GM12878 (cell line): Measurements from ENCODE around the gene RBM45. TPM values are rescaled to one million over a fixed set of nuclear protein-coding genes. Genes with fewer than 3 reads are reported as not detected.

Source experiments
- ATAC-seq: fragments of 200-7000 bp; cut with Tn5 transposase; 3 replicates; pipeline ENCODE4 v1.9.1; 2020; ENCODE audit warnings: mild to moderate bottlenecking, moderate library complexity
- BruUV-seq: library from RNA; stranded (reverse); fragments of 400-500 nt; replicated peaks from 2 replicates; lab custom pipeline; 2021; lab: Mats Ljungman, UMichigan
- CTCF ChIA-PET: fragments of 300-600 bp; sonication (Branson Sonifier 250); formaldehyde crosslinking; extraction: SDS; loops from one replicate; lab custom pipeline; 2021; ENCODE audit warnings: inconsistent platforms; lab: Yijun Ruan, JAX
- POLR2A ChIA-PET: fragments of 350-600 bp; formaldehyde crosslinking; extraction: SDS; loops from one replicate; lab custom pipeline; 2021; ENCODE audit warnings: inconsistent platforms; lab: Charles Lee
- RAD21 ChIA-PET: fragments of 300-600 bp; sonication (Branson Sonifier 250); formaldehyde crosslinking; loops from one replicate; lab custom pipeline; 2023; ENCODE audit warnings: antibody characterized with exemption; ENCODE audit not compliant: unreplicated experiment; lab: Charles Lee
- SMC1A ChIA-PET: fragments of 300-600 bp; sonication (Branson Sonifier 250); formaldehyde crosslinking; loops from one replicate; lab custom pipeline; 2023; ENCODE audit not compliant: unreplicated experiment, uncharacterized antibody; lab: Charles Lee
- DNase-seq: peaks from one replicate; pipeline ENCODE4 v3.0.0-alpha.2; 2011; ENCODE audit warnings: low read depth, low spot score
- FAIRE-seq: peaks from 3 replicates; lab custom pipeline; 2011; peaks lifted over from hg19 to GRCh38; lab: Jason Lieb, UNC
- H2AFZ ChIP-seq: 2 replicates; pipeline ENCODE4 v1.6.0; 2011; ENCODE audit warnings: low read depth, low read length, control low read depth; ENCODE audit not compliant: control insufficient read depth
- H3K27ac ChIP-seq: 2 replicates; pipeline ENCODE4 v1.5.1; 2011; ENCODE audit warnings: control low read depth; ENCODE audit not compliant: control insufficient read depth, insufficient read depth
- H3K27me3 ChIP-seq, 2 experiments: replicated peaks in 1 of 2; 2 replicates each; pipeline versions ENCODE4 v1.6.0 to v1.6.1; 2011; ENCODE audit warnings: low read length in 1 of 2; ENCODE audit not compliant: control insufficient read depth in 2 of 2, insufficient read depth in 2 of 2
- H3K36me3 ChIP-seq, 2 experiments: 2 replicates each; pipeline ENCODE4 v1.5.1; 2011; ENCODE audit warnings: low read length in 1 of 2; ENCODE audit not compliant: control insufficient read depth in 2 of 2, insufficient read depth in 2 of 2
- H3K4me1 ChIP-seq: 2 replicates; pipeline ENCODE4 v1.6.1; 2011; ENCODE audit warnings: mild to moderate bottlenecking, low read length, moderate library complexity, mixed read lengths; ENCODE audit not compliant: control insufficient read depth, insufficient read depth
- H3K4me2 ChIP-seq: 2 replicates; pipeline ENCODE4 v1.6.0; 2011; ENCODE audit warnings: control low read depth; ENCODE audit not compliant: control insufficient read depth, insufficient read depth
- H3K4me3 ChIP-seq: fragments of 200-600 bp; sonication (generic); 2 replicates; pipeline ENCODE4 v1.5.1; 2016
- H3K79me2 ChIP-seq: 2 replicates; pipeline ENCODE4 v1.6.0; 2011; ENCODE audit warnings: low read length; ENCODE audit not compliant: control insufficient read depth, insufficient read depth
- H3K9ac ChIP-seq: 2 replicates; pipeline ENCODE4 v1.8.0; 2011; ENCODE audit warnings: low read length, control low read depth, mixed read lengths; ENCODE audit not compliant: control insufficient read depth, insufficient read depth
- H3K9me3 ChIP-seq: replicated peaks from 3 replicates; pipeline ENCODE4 v1.5.1; 2011; ENCODE audit warnings: mild to moderate bottlenecking, low read length; ENCODE audit not compliant: control insufficient read depth, insufficient read depth
- H4K20me1 ChIP-seq: 2 replicates; pipeline ENCODE4 v1.6.0; 2011; ENCODE audit not compliant: control insufficient read depth, insufficient read depth
- IKZF2 ChIP-seq, 2 experiments: fragments of 450-650 bp; IDR thresholded peaks; 2 replicates each; pipeline ENCODE4 v1.6.1; 2017; ENCODE audit warnings: mild to moderate bottlenecking in 2 of 2, moderate library complexity in 2 of 2
- PML ChIP-seq: IDR thresholded peaks from 2 replicates; pipeline ENCODE4 v1.6.1; 2012; ENCODE audit warnings: low read length, inconsistent platforms
- POU2F2 ChIP-seq: IDR thresholded peaks from 3 replicates; pipeline ENCODE4 v1.6.1; 2011; ENCODE audit warnings: low read depth, mild to moderate bottlenecking, low read length, borderline replicate concordance
- RAD51 ChIP-seq: fragments of 450-650 bp; IDR thresholded peaks from 2 replicates; pipeline ENCODE4 v1.6.1; 2016; ENCODE audit warnings: moderate library complexity, mild to moderate bottlenecking, inconsistent platforms
- RCOR1 ChIP-seq: conservative IDR thresholded peaks from 2 replicates; pipeline ENCODE4 v1.6.1; 2012; ENCODE audit warnings: low read depth, low read length, improper control_type of control experiment
- STAT3 ChIP-seq: IDR thresholded peaks from 2 replicates; pipeline ENCODE4 v1.6.1; 2011; ENCODE audit warnings: low read depth, low read length, improper control_type of control experiment
- ZNF274 ChIP-seq: IDR thresholded peaks from one replicate; pipeline ENCODE4 v1.8.0; 2011; ENCODE audit not compliant: insufficient read length, insufficient read depth
- WGBS: methylation state at CpG from one replicate; pipeline ENCODE4 v1.1.6; 2016; ENCODE audit warnings: low lambda C conversion rate; ENCODE audit not compliant: insufficient replicate concordance, insufficient coverage; ENCODE audit errors: missing lambda C conversion rate; 5-methylcytosine and 5-hydroxymethylcytosine counted together
- in situ Hi-C: fragments of 300-500 bp; cut with MboI; formaldehyde crosslinking; loops from 9 replicates; pipeline ENCODE4 v1.14.3; 2018; ENCODE audit warnings: mixed read lengths
- intact Hi-C: fragments of 100-400 bp; cut with micrococcal nuclease; formaldehyde crosslinking; loops from one replicate; pipeline ENCODE4 v1.14.2; 2022; ENCODE audit not compliant: unreplicated experiment
- polyA plus RNA-seq, 11 experiments: library from polyadenylated mRNA; depleted of rRNA in 4 of 11; unstranded in 6 of 11; stranded (reverse) in 5 of 11; fragments of >200 nt; fragmentation: Nextera tagmentation in 4 of 11; fragmentation: Illumina TruSeq in 1 of 11; extraction: Ambion mirVana in 4 of 11; extraction: Trizol in 1 of 11; gene quantifications; 1 replicate in 1 of 11; 2 replicates in 10 of 11; pipeline versions ENCODE4 v1.2.1 to v1.2.3, GENCODE V29; 2011 to 2016; ENCODE audit warnings: inconsistent platforms in 2 of 11, missing spikeins in 2 of 11, low read depth in 1 of 11
- total RNA-seq, 4 experiments: library from RNA; depleted of rRNA in 3 of 4; stranded (reverse); fragments of >200 nt in 3 of 4; fragmentation: Illumina TruSeq in 1 of 4; extraction: Trizol in 1 of 4; gene quantifications; 2 replicates each; pipeline versions ENCODE4 v1.2.1 to v1.2.3, GENCODE V29; 2013 to 2021
- TF ChIP-seq, protein P1 (sequence below): fragments of 450-650 bp; IDR thresholded peaks from 2 replicates; pipeline ENCODE4 v1.6.1; 2016; ENCODE audit warnings: mild to moderate bottlenecking

Gene RBM45
- total and polyA plus RNA-seq, 10 of the 15 experiments (the other 5 are each of a cell fraction or from before 2014, with no cell fraction given): 6.2 to 21.7 (median 14.6) TPM

DNA sequence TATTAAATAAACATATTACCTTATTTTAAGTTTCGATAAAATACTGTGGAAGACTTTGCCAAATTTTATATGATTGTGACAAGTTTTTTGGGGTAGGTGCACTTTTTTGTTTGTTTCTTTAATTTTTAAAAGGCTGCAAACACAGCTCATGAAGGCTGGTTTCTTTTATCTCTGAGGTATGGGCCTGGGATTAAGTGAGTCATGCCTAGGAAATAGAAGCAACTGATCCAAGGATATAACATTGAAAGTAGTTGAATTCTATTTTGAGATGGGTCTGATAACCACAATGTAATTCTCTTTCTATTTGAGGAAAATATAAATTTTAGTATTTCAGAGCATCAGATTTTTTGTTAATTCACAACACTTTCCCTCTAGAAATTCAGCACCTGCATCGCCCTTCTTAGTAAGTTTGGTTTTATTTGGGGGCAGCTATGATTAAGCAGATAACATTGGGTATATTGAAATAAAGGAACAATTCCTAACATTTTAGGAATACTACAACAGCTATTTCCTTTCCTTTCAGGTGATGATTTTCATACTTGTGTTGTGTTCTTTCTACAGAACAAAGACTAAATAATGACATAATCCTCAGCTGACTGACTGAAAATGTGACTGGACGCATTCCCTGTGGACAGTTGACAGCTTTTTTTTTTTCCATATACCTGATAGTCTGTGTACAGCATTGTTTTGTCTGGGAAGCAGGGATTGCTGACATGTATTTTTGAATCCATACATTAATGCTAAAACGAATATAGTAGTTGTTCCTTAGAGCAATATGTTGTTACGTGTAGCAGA lies 16.8 kb downstream of the RBM45 start:
- H3K36me3 ChIP-seq: no peaks in the 10 kb centered on the region
- no peak overlapping the region for H3K4me3 ChIP-seq
- no peak overlapping the region for H2AFZ ChIP-seq
- H3K4me2 ChIP-seq: no peak overlapping the region
- H3K4me1 ChIP-seq: no peaks in the 10 kb centered on the region
- no peaks in the 10 kb centered on the region for H3K27me3 ChIP-seq
- ChIA-PET RAD21 (interaction anchor here (1.4 kb wide), 1 partner anchor 16 kb away, joined by 3 read pairs; no protein-coding TSS in a partner anchor), POLR2A (no interaction called here), CTCF (interaction anchor here (1.0 to 2.1 kb wide), 5 partner anchors 15 to 571 kb away, joined by 3 to 6 read pairs (median 3); partner anchors contain the start of gene RBM45), SMC1A (interaction anchor here (0.7 to 1.5 kb wide), 4 partner anchors 8 to 285 kb away, joined by 3 to 4 read pairs (median 3); no protein-coding TSS in a partner anchor)
- DNase-seq (no peak), ATAC-seq (no peak), FAIRE-seq (no peak)
- no peaks in the 10 kb centered on the region for H3K79me2 ChIP-seq
- intact Hi-C loops (no loop called here), in situ Hi-C loops (no loop called here)
- no peak overlapping the region for H3K27ac ChIP-seq
- no peaks in the 10 kb centered on the region for H3K9me3 ChIP-seq
- TF ChIP-seq POU2F2 (no peak), IKZF2 (IDR thresholded peaks at IDR 0.05) (no peak), RCOR1 (no peak)
- H4K20me1 ChIP-seq: no peaks in the 10 kb centered on the region
- H3K9ac ChIP-seq: no peak overlapping the region
- WGBS: 100% methylated on average over 5 of the region's 5 CpGs
- BruUV-seq: no TSS peak

DNA sequence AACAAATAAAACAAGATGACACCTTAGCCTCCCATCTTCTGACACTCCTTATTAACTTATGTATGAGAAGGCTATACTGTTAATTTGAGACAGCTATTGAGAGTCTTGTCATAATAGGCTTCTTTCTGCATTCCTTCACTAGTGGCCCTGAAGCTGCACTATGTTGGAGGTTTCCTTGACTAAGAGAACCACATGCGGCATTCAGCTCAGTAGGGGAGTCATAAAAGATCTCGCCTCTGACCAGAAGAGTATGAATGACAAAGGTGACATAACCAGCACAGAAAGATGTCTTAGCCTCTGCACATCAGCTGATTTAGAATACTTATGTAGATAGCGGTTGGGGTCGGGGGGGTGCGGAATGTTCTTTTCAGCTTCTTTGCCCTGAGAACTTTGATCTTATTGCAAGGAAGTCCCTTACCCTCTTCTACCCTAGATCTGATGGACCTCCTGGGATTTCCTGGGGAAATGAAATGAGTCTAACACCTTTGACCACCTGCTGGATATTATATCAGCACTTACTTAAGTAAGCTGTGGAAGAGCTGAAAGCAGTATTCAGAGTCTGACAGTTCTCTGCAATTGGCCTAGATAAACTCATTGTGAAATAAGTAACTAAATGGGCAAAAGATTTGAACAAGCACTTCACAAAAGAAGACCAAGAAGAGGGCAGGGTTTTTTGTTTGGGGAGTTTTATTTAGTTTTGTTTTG lies 24.2 kb downstream of the RBM45 start:
- H3K4me2 ChIP-seq: no peak overlapping the region
- no peaks in the 10 kb centered on the region for H4K20me1 ChIP-seq
- H3K4me3 ChIP-seq: no peak overlapping the region
- ChIA-PET SMC1A (interaction anchor here (1.1 to 1.3 kb wide), 2 partner anchors 18 to 1893 kb away, joined by 3 to 4 read pairs; no protein-coding TSS in a partner anchor), POLR2A (interaction anchor here (1.2 kb wide), 1 partner anchor 22 kb away, joined by 3 read pairs; no protein-coding TSS in a partner anchor), RAD21 (interaction anchor here (0.6 kb wide), 1 partner anchor 25 kb away, joined by 3 read pairs; the partner anchor contains the start of gene RBM45), CTCF (interaction anchor here (0.8 to 1.8 kb wide), 2 partner anchors 24 to 96 kb away, joined by 3 to 4 read pairs; partner anchors contain the start of gene RBM45)
- FAIRE-seq: no peak
- ATAC-seq: no peak
- no peaks in the 10 kb centered on the region for H3K4me1 ChIP-seq
- in situ Hi-C loops (no loop called here), intact Hi-C loops (no loop called here)
- no peak overlapping the region for H2AFZ ChIP-seq
- DNase-seq: no peak
- no peaks in the 10 kb centered on the region for H3K9me3 ChIP-seq
- 96% methylated on average over 5 of the region's 5 CpGs for WGBS
- no peak for TF ChIP-seq ZNF274
- TF ChIP-seq, protein P1, sequence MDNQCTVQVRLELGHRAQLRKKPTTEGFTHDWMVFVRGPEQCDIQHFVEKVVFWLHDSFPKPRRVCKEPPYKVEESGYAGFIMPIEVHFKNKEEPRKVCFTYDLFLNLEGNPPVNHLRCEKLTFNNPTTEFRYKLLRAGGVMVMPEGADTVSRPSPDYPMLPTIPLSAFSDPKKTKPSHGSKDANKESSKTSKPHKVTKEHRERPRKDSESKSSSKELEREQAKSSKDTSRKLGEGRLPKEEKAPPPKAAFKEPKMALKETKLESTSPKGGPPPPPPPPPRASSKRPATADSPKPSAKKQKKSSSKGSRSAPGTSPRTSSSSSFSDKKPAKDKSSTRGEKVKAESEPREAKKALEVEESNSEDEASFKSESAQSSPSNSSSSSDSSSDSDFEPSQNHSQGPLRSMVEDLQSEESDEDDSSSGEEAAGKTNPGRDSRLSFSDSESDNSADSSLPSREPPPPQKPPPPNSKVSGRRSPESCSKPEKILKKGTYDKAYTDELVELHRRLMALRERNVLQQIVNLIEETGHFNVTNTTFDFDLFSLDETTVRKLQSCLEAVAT: no peak
- no peak for TF ChIP-seq RAD51
- TF ChIP-seq STAT3: no peak
- no peak for TF ChIP-seq PML
- no TSS peak for BruUV-seq
- H3K27ac ChIP-seq: no peak overlapping the region
- no peaks in the 10 kb centered on the region for H3K79me2 ChIP-seq
- no peaks in the 10 kb centered on the region for H3K36me3 ChIP-seq
- H3K9ac ChIP-seq: no peak overlapping the region
- H3K27me3 ChIP-seq: no peaks in the 10 kb centered on the region
